Measurements from ENCODE around the gene CD82.

CD82 gene

DNA sequence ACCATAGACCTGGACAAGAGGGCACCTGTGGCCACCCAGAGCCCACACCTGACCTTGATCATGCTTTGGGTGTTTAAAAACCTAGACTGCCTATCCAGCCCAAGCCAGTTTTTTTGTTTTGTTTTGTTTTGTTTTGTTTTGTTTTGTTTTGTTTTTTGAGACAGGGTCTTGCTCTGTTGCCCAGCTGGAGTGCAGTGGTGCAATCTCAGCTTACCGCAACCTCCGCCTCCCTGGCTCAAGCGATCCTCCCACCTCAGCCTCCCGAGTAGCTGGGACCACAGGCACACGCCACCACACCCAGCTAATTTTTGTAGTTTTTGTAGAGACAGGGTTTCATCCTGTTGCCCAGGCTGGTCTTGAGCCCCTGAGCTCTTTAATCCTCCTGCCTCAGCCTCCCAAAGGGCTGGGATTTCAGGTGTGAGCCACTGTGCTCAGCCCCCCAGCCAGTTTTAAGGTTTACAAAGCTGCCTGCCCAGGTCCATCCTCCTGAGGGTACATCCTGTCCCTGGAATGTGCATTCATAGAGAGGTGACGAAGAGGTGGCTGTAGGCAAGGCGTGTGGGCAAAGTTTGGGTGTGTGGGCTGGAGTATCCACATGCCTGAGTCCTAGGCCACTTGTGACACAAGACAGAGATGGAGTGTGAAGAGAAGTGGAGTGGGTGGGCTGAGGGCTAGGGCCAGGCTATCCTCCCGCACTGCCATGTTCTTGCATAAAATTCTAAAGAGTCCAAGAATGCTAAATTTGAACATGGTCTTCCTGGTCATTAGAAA is 3.3 kb upstream of the CD82 start:
- no peak for DNase-seq

DNA sequence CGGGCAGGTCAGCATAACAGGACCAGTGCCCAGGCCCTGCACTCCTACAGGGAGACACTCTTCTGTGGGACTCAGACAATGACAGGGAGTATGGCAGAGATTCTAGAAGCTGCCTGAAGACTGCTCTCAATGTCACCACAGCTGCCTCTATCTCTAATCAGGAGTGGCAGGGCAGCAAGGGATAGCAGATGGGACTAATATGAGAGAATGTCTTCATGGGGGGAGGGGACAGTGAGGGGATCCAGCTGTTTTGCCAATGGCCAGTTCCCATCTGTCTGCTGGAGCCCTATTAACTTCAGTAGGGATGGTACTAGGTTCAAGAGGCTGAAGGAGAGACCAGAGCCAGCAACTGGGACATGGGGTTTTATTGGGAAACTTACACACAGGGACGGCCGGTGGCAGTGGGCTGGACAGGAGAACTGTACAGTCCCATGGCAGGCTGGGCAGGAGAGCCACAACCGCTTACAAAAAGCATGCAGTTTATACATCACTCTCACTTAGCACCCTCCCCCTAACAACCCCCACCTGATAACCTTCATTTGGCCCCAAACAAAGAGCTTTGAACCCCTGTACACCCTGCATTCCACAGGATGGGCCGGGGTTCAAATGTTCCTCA is 2.5 kb upstream of the CD82 start:
- no peak for DNase-seq

DNA sequence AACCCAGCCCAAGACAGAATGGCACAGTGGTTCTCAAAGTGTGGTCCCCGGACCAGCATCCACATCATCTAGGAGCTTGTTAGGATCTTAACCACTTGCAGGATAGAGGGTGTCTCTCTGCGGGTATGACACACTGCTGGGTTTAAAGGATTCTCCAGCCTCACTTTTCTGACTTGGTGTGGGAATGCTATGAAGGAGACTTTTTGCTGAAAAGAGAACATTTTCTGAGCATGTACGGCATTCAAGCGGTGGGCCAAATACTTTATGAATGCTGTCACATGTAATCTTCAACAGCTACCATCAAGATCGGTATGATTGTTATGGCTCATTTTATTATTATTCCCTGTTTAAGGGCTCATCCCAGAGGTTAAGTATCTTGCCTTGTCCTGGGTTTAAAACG is 1.8 kb upstream of the CD82 start:
- no peak for DNase-seq

DNA sequence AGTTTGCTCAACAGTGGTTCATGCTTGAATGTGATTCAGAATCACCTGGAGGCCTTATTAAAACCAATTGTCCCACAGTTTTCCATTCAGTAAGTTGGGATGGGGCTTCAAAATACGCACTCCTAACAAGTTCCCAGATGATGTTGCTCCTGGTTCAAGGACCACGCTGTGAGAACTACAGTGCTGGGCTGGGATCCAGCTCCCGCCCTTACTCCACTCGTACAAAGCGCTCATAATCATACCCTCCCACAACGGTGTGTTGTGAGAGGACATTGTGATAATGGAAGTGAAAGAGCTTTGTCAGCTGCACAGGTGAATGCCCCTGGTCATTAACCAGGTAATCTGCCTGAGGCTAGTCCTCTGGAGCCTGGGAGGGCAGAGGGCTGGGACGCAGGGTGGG is 1.3 kb upstream of the CD82 start:
- DNase-seq, result no peak

GRCh38 chr11:44564670-44565210 is 723 bp upstream of the CD82 start:
- DNase-seq, result peak; percentile 84

DNA sequence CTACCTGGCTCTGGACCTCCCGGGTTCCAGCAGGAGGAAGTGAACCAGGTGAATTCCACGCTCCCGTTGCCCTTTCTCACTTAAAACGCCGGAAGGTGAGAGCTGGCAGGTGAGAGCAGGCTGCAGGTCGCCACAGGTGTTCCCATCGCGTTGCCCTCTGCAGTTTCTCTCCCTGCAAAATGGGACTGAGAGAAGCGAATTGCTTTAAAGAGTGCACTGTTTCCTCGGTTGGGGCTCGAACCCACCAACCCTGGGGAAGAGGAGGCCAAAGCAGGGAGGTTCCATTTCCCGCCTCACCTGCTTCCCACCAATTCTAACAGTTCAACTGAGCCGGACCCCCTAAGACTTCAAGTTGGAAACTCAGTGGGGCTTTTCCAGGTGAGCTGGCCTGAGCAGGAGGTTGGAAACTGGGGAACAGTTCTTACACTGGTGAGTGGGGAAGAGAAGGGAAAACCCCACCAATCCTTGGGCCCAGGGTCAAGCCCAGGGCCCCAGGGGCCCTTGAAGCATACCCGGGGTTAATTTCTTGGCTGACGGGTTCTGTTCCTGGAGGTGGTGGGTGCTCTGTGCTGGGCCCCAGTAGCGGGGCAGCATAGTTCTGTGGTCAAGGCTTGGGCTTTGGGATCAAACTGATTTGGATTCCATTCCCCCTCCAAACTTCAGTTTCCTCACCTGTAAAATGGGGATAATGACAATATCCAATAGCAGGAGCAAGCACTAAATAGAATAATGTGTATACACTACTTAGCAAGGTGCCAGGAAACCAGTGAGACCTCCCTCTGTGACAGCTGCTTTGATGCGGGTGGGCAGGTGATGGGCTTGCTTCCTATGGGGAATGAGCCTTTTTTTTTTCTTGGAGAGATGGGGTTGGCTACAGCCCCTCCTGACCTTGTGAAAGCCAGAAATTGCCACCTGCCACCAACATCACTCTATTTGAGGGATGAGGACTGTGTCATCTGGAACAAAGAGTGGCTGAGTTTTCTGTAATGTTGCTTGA is 788 bp downstream of the CD82 start:
- peak; percentile 52 for DNase-seq

DNA sequence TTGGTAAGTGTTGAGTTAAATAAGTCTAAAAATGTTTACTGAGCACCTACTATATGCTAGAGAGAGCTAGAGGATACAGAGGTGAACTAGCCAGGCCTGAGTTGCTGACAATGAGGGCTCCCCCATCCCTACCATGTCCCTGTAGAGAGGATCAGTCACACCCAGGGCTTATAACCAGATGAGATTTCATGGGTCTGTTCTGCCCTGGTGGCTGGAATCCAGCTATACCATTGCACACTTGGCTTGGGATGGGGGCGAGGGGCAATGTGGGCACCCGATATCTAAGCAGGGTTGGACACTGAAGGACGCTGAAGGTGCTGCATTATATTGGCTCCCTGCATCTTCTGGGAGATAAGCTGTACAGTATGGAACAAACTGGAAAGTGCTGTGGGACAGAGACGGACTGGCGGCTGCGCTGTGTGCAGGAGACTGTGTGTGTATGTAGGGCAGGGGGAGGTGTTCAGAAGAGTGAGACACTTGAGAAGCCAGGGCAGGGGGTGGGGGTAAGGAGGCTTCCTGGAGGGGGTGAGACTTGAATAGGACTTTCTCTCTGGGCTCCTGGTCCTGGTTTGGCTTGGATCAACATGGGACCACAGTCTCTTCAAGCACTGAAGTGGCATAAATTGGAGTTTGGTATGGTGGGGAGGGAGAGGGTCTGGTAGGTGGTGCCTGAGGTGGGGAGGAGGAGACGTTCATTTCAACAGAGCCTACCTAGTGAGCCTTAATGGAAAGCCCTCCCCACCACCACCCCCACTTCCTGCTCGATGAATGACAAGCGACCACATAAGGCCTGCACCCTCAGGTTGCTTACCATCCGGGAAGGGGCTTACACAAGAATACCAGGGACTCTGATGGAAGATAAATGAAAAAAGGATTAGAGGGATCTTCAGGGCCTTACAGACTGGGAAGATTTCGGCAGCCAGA is 1.8 kb downstream of the CD82 start:
- DNase-seq, result no peak

DNA sequence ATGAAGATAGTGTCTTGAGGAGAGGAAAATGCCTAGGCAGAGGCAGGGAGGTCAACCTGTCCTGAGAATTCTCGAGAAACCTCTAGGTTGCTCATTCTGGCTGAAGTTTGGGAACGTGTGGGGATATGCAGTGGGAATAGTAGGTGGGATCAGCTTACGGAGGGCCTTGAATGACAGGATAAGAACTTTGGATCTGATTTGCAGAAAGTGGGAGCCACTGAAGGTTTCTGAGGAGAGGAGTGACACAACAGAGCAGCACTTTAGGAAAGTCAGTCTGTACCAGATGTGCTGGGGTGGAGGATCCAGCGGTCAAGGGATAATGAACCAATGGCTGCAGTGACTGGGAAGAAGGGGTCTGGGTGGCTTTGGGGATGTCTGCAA is 2.4 kb downstream of the CD82 start:
- no peak for DNase-seq

DNA sequence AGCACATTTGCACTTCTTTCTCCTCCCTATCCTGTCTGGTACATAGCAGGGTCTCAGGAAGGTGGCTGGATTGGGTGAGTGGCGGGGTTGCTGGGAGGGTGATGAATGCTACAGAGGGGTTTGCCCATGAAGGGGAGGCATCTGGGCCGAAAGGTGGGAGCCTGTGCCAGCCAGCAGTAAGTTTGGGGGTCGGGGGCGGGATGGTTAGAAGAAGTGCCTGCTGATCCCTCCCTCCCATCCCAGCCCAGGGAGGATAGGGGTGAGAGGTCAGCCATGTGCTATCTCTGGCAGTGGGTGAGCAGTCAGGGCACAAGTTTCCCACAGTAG is 2.8 kb downstream of the CD82 start:
- no peak for DNase-seq

GRCh38 chr11:44568658-44569473 is 3.4 kb downstream of the CD82 start:
- no peak for DNase-seq

DNA sequence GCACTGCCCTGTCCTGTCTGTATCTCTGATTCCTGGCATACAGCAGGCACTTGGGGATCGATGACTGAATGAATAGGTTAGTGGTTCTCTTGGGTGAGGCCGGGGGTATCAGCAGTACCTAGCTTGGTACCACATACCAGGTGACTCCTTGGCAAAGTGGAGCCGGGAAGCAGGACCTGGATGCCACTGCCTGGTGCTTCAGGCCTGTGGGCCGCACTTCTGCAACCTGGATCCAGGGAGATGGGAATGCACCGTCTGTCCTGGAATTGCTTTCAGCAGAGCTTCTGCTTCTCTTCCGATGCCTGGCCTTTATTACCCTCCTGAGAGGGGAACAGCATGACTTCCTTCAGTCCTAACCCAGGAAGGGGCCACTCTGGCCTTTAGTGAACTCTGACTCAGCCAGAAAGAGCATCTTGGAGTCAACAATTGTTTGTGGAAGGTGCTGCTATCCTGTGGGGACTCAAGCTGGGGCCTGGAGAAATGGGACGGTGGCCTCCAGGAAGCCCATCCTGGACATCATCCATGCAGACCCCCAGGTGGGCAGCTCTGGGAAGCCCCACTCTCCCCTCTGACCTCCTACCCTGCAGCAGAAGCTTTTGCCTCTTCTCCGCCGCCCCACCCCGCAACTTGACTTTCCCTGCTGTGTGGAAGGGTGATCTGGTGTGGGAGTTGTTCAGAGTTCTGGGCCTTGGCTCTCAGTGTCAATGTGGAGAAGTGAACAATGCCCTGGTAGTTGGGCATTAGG is 5.1 kb downstream of the CD82 start:
- DNase-seq, result no peak

DNA sequence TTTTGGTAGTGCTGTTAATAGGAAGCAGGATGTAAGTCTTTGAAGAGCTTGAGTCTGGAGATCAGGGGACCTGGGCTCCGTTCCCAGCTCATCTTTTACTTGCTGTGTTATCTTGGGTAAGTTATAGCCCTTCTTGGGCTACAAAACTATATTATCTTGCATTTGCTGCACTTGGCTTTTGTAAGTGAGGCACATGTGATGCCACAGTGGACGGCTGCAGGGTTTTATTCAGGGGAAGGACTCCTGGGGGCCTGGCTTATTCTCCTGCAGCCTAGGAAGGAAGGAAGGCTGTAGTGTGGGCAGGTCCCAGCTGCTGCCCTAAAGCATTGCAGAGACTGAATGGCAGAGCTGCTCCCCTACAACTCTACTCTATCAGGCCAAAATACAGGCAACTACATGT is 6.4 kb downstream of the CD82 start:
- DNase-seq, result no peak

GRCh38 chr11:44572436-44572835 is 7.0 kb downstream of the CD82 start:
- no peak for DNase-seq

DNA sequence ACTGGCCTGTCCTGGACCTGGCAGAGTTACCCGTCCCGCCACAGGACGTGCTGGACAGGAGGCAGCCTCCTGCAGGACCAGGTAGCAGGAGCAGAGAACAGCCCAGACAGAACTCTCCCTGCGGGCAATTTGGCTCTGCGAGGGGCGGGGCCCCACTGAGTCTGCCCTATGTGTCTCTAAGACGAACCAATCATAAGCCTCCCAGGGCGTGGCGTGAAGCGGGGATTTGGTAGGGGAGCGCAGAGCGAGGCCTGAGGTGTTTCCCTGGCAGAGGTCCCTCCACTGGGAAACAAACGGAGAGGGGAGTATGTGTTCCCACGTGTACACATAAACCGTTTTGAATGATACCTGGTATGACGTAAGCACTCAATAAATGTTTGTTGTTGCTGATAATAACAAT is 7.4 kb downstream of the CD82 start:
- DNase-seq, result no peak

- DNase-seq, result no peak
These were observed 7.9 kb downstream of the CD82 start for GRCh38 chr11:44573333-44573732.

DNA sequence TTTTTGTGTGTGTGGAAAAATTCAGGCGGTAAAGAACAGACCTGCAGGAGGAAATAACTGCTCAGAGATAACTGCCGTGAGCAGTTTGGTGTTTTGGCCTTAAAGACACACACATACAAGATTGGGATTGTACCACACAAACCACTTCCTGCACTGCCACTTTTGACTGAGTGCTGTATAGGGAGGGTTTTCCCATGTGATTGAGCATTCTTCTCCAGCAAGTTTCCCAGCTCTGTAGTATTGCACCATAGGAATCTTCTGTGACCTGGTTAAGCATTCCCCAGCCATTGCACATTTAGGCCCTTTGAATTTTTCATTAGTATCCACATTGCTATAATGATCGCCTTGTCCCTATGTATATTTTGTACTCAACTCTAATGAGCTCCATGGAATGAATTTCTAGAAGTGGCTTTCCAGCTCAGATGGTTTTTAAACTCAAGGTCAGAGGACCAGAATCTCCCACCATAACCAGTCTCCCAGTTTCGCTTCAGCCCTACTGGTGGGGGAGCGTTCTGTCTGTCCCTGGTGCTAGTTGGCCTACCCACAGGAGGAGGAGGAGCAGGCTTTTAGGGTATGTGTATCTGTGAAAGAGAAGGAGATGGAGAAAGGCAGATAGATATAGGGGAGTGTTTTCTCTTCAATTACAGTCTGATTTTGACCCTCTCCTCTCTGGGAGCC is 9.3 kb downstream of the CD82 start:
- no peak for DNase-seq

GRCh38 chr11:44575288-44575672 is 9.8 kb downstream of the CD82 start:
- no peak for DNase-seq

- no peak for DNase-seq
These were observed 10.5 kb downstream of the CD82 start for GRCh38 chr11:44575962-44576361.

GRCh38 chr11:44576656-44577055 is 11.2 kb downstream of the CD82 start:
- DNase-seq, result no peak

GRCh38 chr11:44577231-44577830 is 11.9 kb downstream of the CD82 start:
- no peak for DNase-seq

Measured in NCI-H2171 treated with DMSO at 0.1 percent for 48 hours (cell line).